Epithelial cell of esophagus (primary cell): ENCODE measurements around the gene BLMH.

Experiments
- DNase-seq: peaks from one replicate; pipeline ENCODE4 v3.0.0; 2010; ENCODE audit warnings: low read depth
- H3K4me3 ChIP-seq: 2 replicates; pipeline ENCODE4 v1.5.1; 2011; ENCODE audit warnings: mild to moderate bottlenecking, low read length, control low read depth
- CTCF ChIP-seq: IDR thresholded peaks from 2 replicates; pipeline ENCODE4 v1.5.1; 2011; ENCODE audit warnings: low read depth, mild to moderate bottlenecking, low read length, control low read depth, inconsistent platforms; ENCODE audit not compliant: insufficient read depth; ENCODE audit errors: missing control alignments

The BLMH gene

GRCh38 chr17:30219315-30219714, 72.4 kb downstream of the BLMH start:
- DNase-seq = no peak
- no peak for TF ChIP-seq CTCF
- no peak overlapping the region for H3K4me3 ChIP-seq

- no peak for DNase-seq
Measured at GRCh38 chr17:30218799-30219198, 72.9 kb downstream of the BLMH start.

GRCh38 chr17:30217746-30218245, 73.9 kb downstream of the BLMH start:
- H3K4me3 ChIP-seq = no peak overlapping the region
- TF ChIP-seq CTCF = no peak
- no peak for DNase-seq

More at GRCh38 chr17:30218799-30219198, 72.9 kb downstream of the BLMH start:
- H3K4me3 ChIP-seq = no peak overlapping the region
- no peak for TF ChIP-seq CTCF

- no peak for DNase-seq
- TF ChIP-seq CTCF = no peak
Measured at GRCh38 chr17:30217054-30217453, 74.7 kb downstream of the BLMH start.

GRCh38 chr17:30212750-30213149, 79.0 kb downstream of the BLMH start:
- no peak for DNase-seq
- no peak overlapping the region for H3K4me3 ChIP-seq
- TF ChIP-seq CTCF = no peak

More at GRCh38 chr17:30217054-30217453, 74.7 kb downstream of the BLMH start:
- no peak overlapping the region for H3K4me3 ChIP-seq

- no peak for DNase-seq
- no peak overlapping the region for H3K4me3 ChIP-seq
- no peak for TF ChIP-seq CTCF
Measured at GRCh38 chr17:30211371-30211770, 80.4 kb downstream of the BLMH start.

- no peak overlapping the region for H3K4me3 ChIP-seq
- no peak for DNase-seq
- no peak for TF ChIP-seq CTCF
Measured at GRCh38 chr17:30210901-30211300, 80.8 kb downstream of the BLMH start.
